Neuronal stem cell (in vitro differentiated cells): Measurements from ENCODE around the gene KISS1.

Source experiments
- DNase-seq: peaks from one replicate; pipeline ENCODE4 v3.0.0-alpha.2; 2013; ENCODE audit warnings: low spot score
- H2AFZ ChIP-seq: one replicate; pipeline ENCODE4 v1.6.1; 2013; ENCODE audit warnings: mild to moderate bottlenecking, low read length, inconsistent platforms
- H2AK5ac ChIP-seq: 2 replicates; pipeline ENCODE4 v1.6.1; 2013; ENCODE audit warnings: low read depth, mild to moderate bottlenecking, inconsistent platforms, low read length, moderate library complexity, mixed read lengths
- H2BK120ac ChIP-seq: 2 replicates; pipeline ENCODE4 v1.6.1; 2013; ENCODE audit warnings: low read depth, mild to moderate bottlenecking, inconsistent platforms, low read length, moderate library complexity, mixed read lengths
- H2BK12ac ChIP-seq: one replicate; pipeline ENCODE4 v1.6.1; 2013; ENCODE audit warnings: low read length, inconsistent platforms
- H2BK15ac ChIP-seq: 2 replicates; pipeline ENCODE4 v1.6.1; 2013; ENCODE audit warnings: mild to moderate bottlenecking, low read length, inconsistent platforms, mixed read lengths
- H2BK5ac ChIP-seq: one replicate; pipeline ENCODE4 v1.6.1; 2013; ENCODE audit warnings: inconsistent platforms, mild to moderate bottlenecking, low read length, moderate library complexity
- H3K14ac ChIP-seq: one replicate; pipeline ENCODE4 v1.6.1; 2013; ENCODE audit warnings: low read length, inconsistent platforms
- H3K18ac ChIP-seq: 2 replicates; pipeline ENCODE4 v1.6.1; 2013; ENCODE audit warnings: low read length, inconsistent platforms
- H3K23ac ChIP-seq: 2 replicates; pipeline ENCODE4 v1.6.1; 2013; ENCODE audit warnings: low read depth, mild to moderate bottlenecking, mixed read lengths, low read length, inconsistent platforms; ENCODE audit not compliant: poor library complexity
- H3K27ac ChIP-seq: replicated peaks from 3 replicates; pipeline ENCODE4 v1.5.1; 2013; ENCODE audit warnings: low read length, inconsistent platforms
- H3K27me3 ChIP-seq, 3 experiments: 2 replicates each; pipeline ENCODE4 v1.6.1; 2013; ENCODE audit warnings: low read length in 3 of 3, mild to moderate bottlenecking in 2 of 3, inconsistent platforms in 1 of 3, low read depth in 1 of 3, mixed read lengths in 1 of 3, moderate library complexity in 1 of 3; ENCODE audit not compliant: control insufficient read depth in 3 of 3, insufficient read depth in 3 of 3
- H3K36me3 ChIP-seq, 2 donors: replicated peaks in 1 of 2; 2 replicates each; pipeline ENCODE4 v1.6.1; 2013; ENCODE audit warnings: low read length in 2 of 2; ENCODE audit not compliant: control insufficient read depth in 2 of 2, insufficient read depth in 2 of 2
- H3K4ac ChIP-seq: 2 replicates; pipeline ENCODE4 v1.6.1; 2013; ENCODE audit warnings: inconsistent platforms, mild to moderate bottlenecking, low read length, moderate library complexity
- H3K4me1 ChIP-seq, 2 donors: 1 replicate in 1 of 2; 2 replicates in 1 of 2; pipeline ENCODE4 v1.6.1; 2013; ENCODE audit warnings: low read length in 2 of 2, low read depth in 1 of 2; ENCODE audit not compliant: control insufficient read depth in 2 of 2, insufficient read depth in 1 of 2
- H3K4me2 ChIP-seq: one replicate; pipeline ENCODE4 v1.6.1; 2013; ENCODE audit warnings: mild to moderate bottlenecking, low read length, inconsistent platforms; ENCODE audit not compliant: insufficient read depth, poor library complexity, severe bottlenecking
- H3K4me3 ChIP-seq, 2 donors: 2 replicates each; pipeline ENCODE4 v1.5.1; 2013; ENCODE audit warnings: low read length in 2 of 2, mild to moderate bottlenecking in 2 of 2, inconsistent platforms in 1 of 2, moderate library complexity in 1 of 2
- H3K79me1 ChIP-seq: one replicate; pipeline ENCODE4 v1.6.1; 2013; ENCODE audit warnings: low read depth, mild to moderate bottlenecking, inconsistent platforms, low read length, moderate library complexity
- H3K9ac ChIP-seq: one replicate; pipeline ENCODE4 v1.6.1; 2013; ENCODE audit warnings: mild to moderate bottlenecking, low read depth, low read length, inconsistent platforms; ENCODE audit not compliant: poor library complexity
- H3K9me3 ChIP-seq, 2 donors: replicated peaks in 1 of 2; 2 replicates each; pipeline versions ENCODE3 to v1.6.1; 2013; ENCODE audit warnings: low read length in 2 of 2, mild to moderate bottlenecking in 2 of 2, inconsistent platforms in 1 of 2, low read depth in 1 of 2, mixed read lengths in 1 of 2, moderate library complexity in 1 of 2; ENCODE audit not compliant: control insufficient read depth in 2 of 2, insufficient read depth in 1 of 2
- H4K8ac ChIP-seq: one replicate; pipeline ENCODE4 v1.6.1; 2013; ENCODE audit warnings: low read depth, mild to moderate bottlenecking, inconsistent platforms, low read length, moderate library complexity
- H4K91ac ChIP-seq: one replicate; pipeline ENCODE4 v1.6.1; 2013; ENCODE audit warnings: low read length, low read depth, mild to moderate bottlenecking, inconsistent platforms; ENCODE audit not compliant: poor library complexity
- WGBS, 2 donors: extraction: QIAGEN DNeasy Blood & Tissue Kit; methylation state at CpG; one replicate each; pipeline ENCODE4 v1.1.7; 2013; ENCODE audit warnings: missing lambda C conversion rate in 2 of 2, mixed read lengths in 1 of 2; ENCODE audit not compliant: insufficient read length in 2 of 2, insufficient replicate concordance in 1 of 2; ENCODE audit errors: extremely low coverage in 2 of 2; 5-methylcytosine and 5-hydroxymethylcytosine counted together

KISS1 gene

DNA sequence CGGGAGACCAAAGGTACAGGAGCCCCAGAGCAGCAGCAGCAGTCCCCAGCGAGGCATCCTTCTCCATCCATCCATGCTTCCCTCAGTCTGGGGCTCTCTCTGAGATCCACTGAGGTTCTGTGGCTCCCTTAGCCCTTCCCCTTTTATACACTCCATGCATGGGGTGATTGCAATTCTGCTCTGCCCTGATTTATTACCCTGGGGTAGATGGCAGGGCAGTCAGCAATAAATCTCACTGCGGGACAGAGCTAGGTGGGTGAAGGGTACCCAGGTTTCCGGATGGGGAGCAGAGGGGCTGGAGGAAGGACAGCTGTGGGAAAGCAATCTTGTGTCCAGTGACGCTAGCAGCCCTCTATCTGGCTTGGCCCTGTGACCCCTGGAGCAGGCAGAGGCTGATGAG is 30.1 kb downstream of the KISS1 start, which contains the start of gene REN:
Gene REN (minus strand): TSS at position 119 of the 400 bp plus-strand sequence. CDS start 44 bp downstream, at position 75.
- no peak within 1 kb of the TSS for H4K8ac ChIP-seq
- no peak within 1 kb of the TSS for H3K23ac ChIP-seq

DNA sequence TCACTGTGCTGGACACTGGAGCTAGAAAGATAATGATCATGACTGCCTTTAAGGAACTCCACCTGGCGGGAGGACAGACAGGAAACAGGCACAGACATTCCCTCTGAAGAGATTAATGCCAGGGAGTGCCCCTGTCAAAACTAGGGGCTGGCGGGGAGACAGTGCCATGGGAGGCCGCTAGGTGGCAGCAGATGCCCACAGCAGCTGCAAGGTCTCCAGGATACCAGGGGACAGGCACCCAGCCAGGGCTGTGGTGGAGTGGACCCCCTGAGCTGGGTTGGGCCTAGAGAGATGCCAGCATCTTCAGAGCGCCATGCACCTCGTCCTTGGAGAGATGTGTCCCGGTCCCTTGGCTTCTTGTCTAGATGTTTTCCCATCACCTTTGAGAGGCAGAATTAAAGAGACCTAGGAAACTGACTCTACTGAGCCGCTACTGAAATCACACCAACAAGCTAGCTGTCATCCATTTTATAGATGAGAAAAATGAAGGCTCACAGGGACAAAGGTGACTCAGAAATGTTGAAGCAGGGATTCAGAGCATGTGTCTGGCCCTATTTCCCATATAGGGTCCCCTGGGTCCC is 33.7 kb downstream of the KISS1 start:
- WGBS, 2 donors = no CpG with 5 or more reads among the region's 7 CpGs
- Histone ChIP-seq H2AK5ac (no peak overlapping the region), H2AFZ (no peak overlapping the region), H3K18ac (no peak overlapping the region), H3K4me1 (no peaks in the 10 kb centered on the region), H4K8ac (no peak overlapping the region), H3K27ac (no peak overlapping the region), H2BK12ac (no peak overlapping the region), H2BK5ac (no peak overlapping the region), H3K4ac (no peak overlapping the region), H3K36me3 (no peaks in the 10 kb centered on the region), H3K27me3 (peaks cover 0 to 38% (median 0%) of the 10 kb centered on the region in 3 experiments), H4K91ac (no peak overlapping the region), H3K14ac (no peak overlapping the region), H3K79me1 (no peaks in the 10 kb centered on the region), H3K4me2 (no peak overlapping the region), H2BK120ac (no peak overlapping the region), H3K23ac (no peak overlapping the region), H3K9me3 (no peaks in the 10 kb centered on the region), H3K9ac (no peak overlapping the region), H3K4me3 (no peak overlapping the region), H2BK15ac (no peak overlapping the region)
- peak; percentile 69 for DNase-seq

More for the DNA sequence above, 30.1 kb downstream of the KISS1 start, which contains the start of gene REN:
- no peaks in the 10 kb centered on the region for H3K36me3 ChIP-seq
- no CpG with 5 or more reads among the region's 5 CpGs for WGBS, 2 donors
- H2AFZ ChIP-seq = no peak within 1 kb of the TSS
- no peak within 1 kb of the TSS for H4K91ac ChIP-seq
- no peak within 1 kb of the TSS for H2AK5ac ChIP-seq
- H3K4me1 ChIP-seq = no peaks in the 10 kb centered on the region
- no peak within 1 kb of the TSS for H2BK120ac ChIP-seq
- no peak within 1 kb of the TSS for H3K9ac ChIP-seq
- H3K9me3 ChIP-seq = peaks cover 2 to 18% of the 10 kb centered on the region in 2 donors
- H3K79me1 ChIP-seq = no peaks in the 10 kb centered on the region
- H2BK5ac ChIP-seq = no peak within 1 kb of the TSS
- H3K4me2 ChIP-seq = no peak within 1 kb of the TSS
- no peak within 1 kb of the TSS for H3K14ac ChIP-seq
- H3K18ac ChIP-seq = no peak within 1 kb of the TSS
- H3K27ac ChIP-seq = no peak within 1 kb of the TSS
- H3K4ac ChIP-seq = no peak within 1 kb of the TSS
- H3K4me3 ChIP-seq = no peak within 1 kb of the TSS
- DNase-seq = no peak
- no peak within 1 kb of the TSS for H2BK12ac ChIP-seq
- peaks cover 0 to 23% (median 0%) of the 10 kb centered on the region in 3 experiments for H3K27me3 ChIP-seq
- H2BK15ac ChIP-seq = no peak within 1 kb of the TSS

DNA sequence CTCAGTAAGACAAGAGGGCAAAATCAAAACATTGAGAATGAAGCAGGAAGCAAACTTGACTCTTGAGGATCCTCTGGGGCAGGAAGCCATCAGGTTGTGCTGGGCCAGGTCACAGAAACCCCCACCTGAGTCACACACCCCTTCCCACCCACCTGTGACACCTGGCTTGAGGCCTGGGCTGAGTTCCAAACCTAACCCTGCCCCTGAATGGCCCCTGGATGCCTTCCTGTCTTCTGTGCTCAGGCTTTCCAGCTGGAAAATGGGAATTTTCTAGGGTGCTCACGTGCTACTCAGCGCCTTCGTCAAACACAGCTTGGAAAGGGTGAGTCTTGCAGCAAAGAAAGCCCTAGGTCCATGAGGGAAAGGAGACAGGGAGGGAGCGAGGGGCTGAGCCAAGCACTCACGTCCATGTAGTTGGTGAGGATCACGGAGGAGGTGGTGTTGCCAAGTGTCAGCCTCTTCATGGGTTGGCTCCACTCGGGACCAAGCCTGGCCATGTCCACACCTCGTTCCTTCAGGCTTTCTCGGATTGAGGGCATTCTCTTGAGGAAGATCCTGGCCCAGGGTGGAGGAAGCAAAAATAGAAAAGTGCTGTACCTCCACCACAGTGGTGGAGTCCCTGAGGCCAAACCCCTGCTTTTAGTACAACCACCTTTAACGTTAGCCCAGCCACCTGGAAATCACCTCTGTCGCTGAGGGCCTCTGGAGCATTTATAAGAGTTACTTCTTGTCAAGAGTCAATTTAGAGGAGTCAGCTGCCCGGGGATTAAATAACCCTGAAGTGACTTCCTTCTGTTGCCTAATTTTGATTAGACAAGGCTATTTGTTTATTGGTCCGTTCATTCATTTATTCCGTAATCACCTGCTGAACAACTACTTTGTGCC is 34.4 kb downstream of the KISS1 start:
- no peak overlapping the region for H4K8ac ChIP-seq
- no peak overlapping the region for H2BK15ac ChIP-seq
- H2BK120ac ChIP-seq = no peak overlapping the region
- no peak overlapping the region for H3K4me3 ChIP-seq
- H3K27ac ChIP-seq = no peak overlapping the region
- H2AK5ac ChIP-seq = no peak overlapping the region
- no peak overlapping the region for H2BK12ac ChIP-seq
- H3K27me3 ChIP-seq = peaks cover 0 to 45% (median 0%) of the 10 kb centered on the region in 3 experiments
- no peaks in the 10 kb centered on the region for H3K4me1 ChIP-seq
- no peak overlapping the region for H3K9ac ChIP-seq
- no peak overlapping the region for H2BK5ac ChIP-seq
- no CpG with 5 or more reads among the region's 14 CpGs for WGBS, 2 donors
- H3K14ac ChIP-seq = no peak overlapping the region
- H3K79me1 ChIP-seq = no peaks in the 10 kb centered on the region
- no peak overlapping the region for H2AFZ ChIP-seq
- no peak overlapping the region for H3K23ac ChIP-seq
- H3K4me2 ChIP-seq = no peak overlapping the region
- DNase-seq = no peak
- no peaks in the 10 kb centered on the region for H3K9me3 ChIP-seq
- H3K4ac ChIP-seq = no peak overlapping the region
- no peaks in the 10 kb centered on the region for H3K36me3 ChIP-seq
- H3K18ac ChIP-seq = no peak overlapping the region
- no peak overlapping the region for H4K91ac ChIP-seq

DNA sequence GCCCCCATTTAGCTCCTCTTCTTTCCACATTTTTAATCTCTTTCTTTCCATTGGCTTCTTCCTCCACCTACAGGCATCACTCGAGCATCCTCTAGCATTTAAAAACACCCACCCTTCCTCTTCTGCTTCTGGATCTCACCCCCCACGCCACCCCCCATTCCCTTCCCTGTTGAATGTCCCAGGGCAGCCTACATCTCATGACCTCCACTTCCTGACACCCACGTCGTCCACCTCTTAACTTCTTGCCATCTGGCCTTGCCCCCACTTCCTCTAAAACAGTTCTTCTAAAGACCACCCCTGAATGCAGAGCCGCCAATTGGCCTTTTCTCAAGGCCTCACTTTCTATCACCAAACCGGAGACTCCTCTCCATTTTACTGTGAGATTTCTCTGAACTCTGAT is 38.3 kb downstream of the KISS1 start:
- Histone ChIP-seq H3K18ac (no peak overlapping the region), H3K14ac (no peak overlapping the region), H3K4me1 (no peaks in the 10 kb centered on the region), H3K23ac (no peak overlapping the region), H3K9me3 (no peaks in the 10 kb centered on the region), H3K4me2 (no peak overlapping the region), H4K8ac (no peak overlapping the region), H2BK5ac (no peak overlapping the region), H3K4ac (no peak overlapping the region), H2BK120ac (no peak overlapping the region), H3K36me3 (no peaks in the 10 kb centered on the region), H4K91ac (no peak overlapping the region), H2AFZ (no peak overlapping the region), H3K4me3 (no peak overlapping the region), H3K27ac (no peak overlapping the region), H3K27me3 (peaks cover 0 to 43% (median under 1%) of the 10 kb centered on the region in 3 experiments), H2BK15ac (no peak overlapping the region), H3K79me1 (no peaks in the 10 kb centered on the region), H2BK12ac (no peak overlapping the region), H3K9ac (no peak overlapping the region), H2AK5ac (no peak overlapping the region)
- WGBS, 2 donors = no CpG with 5 or more reads among the region's 6 CpGs
- DNase-seq = no peak
